Trophoblast cell (in vitro differentiated cells and primary cell): ENCODE data around the gene LGALS7.

Experiments
- DNase-seq, 2 donors: peaks; one replicate each; pipeline ENCODE4 v3.0.0-alpha.2; 2016
- H2AFZ ChIP-seq: 2 replicates; pipeline ENCODE4 v1.6.1; 2013; ENCODE audit warnings: low read length, moderate library complexity, mild to moderate bottlenecking; ENCODE audit not compliant: insufficient read depth, poor library complexity
- H2AK5ac ChIP-seq: 2 replicates; pipeline ENCODE4 v1.6.1; 2013; ENCODE audit warnings: mild to moderate bottlenecking, low read length
- H2BK120ac ChIP-seq: 2 replicates; pipeline ENCODE4 v1.6.1; 2013; ENCODE audit warnings: low read length, mild to moderate bottlenecking, moderate library complexity; ENCODE audit not compliant: insufficient read depth, poor library complexity
- H2BK12ac ChIP-seq: 2 replicates; pipeline ENCODE4 v1.6.1; 2013; ENCODE audit warnings: mild to moderate bottlenecking, low read length, moderate library complexity
- H2BK5ac ChIP-seq: 2 replicates; pipeline ENCODE4 v1.6.1; 2013; ENCODE audit warnings: low read length, low read depth, moderate library complexity, mild to moderate bottlenecking; ENCODE audit not compliant: poor library complexity
- H3K14ac ChIP-seq: 2 replicates; pipeline ENCODE4 v1.6.1; 2013; ENCODE audit warnings: mild to moderate bottlenecking, low read length
- H3K18ac ChIP-seq: 2 replicates; pipeline ENCODE4 v1.6.1; 2013; ENCODE audit warnings: mild to moderate bottlenecking, low read length
- H3K23ac ChIP-seq: 2 replicates; pipeline ENCODE4 v1.6.1; 2013; ENCODE audit warnings: low read length
- H3K27ac ChIP-seq: 2 replicates; pipeline ENCODE4 v1.5.1; 2013; ENCODE audit warnings: low read depth, mild to moderate bottlenecking, inconsistent platforms, low read length, moderate library complexity
- H3K27me3 ChIP-seq: 2 replicates; pipeline ENCODE4 v1.6.1; 2013; ENCODE audit warnings: inconsistent platforms, mild to moderate bottlenecking, low read length, moderate library complexity; ENCODE audit not compliant: insufficient read depth
- H3K36me3 ChIP-seq, 2 experiments: 1 replicate in 1 of 2; 2 replicates in 1 of 2; pipeline ENCODE4 v1.6.1; 2013; ENCODE audit warnings: low read length in 2 of 2, mild to moderate bottlenecking in 2 of 2, moderate library complexity in 1 of 2; ENCODE audit not compliant: insufficient read depth in 2 of 2, control insufficient read depth in 1 of 2
- H3K4ac ChIP-seq: 2 replicates; pipeline ENCODE4 v1.6.1; 2013; ENCODE audit warnings: low read depth, mild to moderate bottlenecking, low read length, moderate library complexity
- H3K4me1 ChIP-seq, 2 experiments: 1 replicate in 1 of 2; 2 replicates in 1 of 2; pipeline ENCODE4 v1.6.1; 2013; ENCODE audit warnings: low read length in 2 of 2, mild to moderate bottlenecking in 2 of 2, moderate library complexity in 1 of 2; ENCODE audit not compliant: insufficient read depth in 2 of 2, control insufficient read depth in 1 of 2
- H3K4me2 ChIP-seq: 2 replicates; pipeline ENCODE4 v1.6.1; 2013; ENCODE audit warnings: inconsistent platforms, mild to moderate bottlenecking, low read length, moderate library complexity
- H3K4me3 ChIP-seq: 2 replicates; pipeline ENCODE4 v1.5.1; 2013; ENCODE audit warnings: mild to moderate bottlenecking, low read depth, low read length, inconsistent platforms
- H3K79me1 ChIP-seq: one replicate; pipeline ENCODE4 v1.6.1; 2013; ENCODE audit warnings: low read length
- H3K79me2 ChIP-seq: 2 replicates; pipeline ENCODE4 v1.6.1; 2013; ENCODE audit warnings: low read length, mild to moderate bottlenecking; ENCODE audit not compliant: control insufficient read depth, insufficient read depth, poor library complexity
- H3K9ac ChIP-seq: 2 replicates; pipeline ENCODE4 v1.6.1; 2013; ENCODE audit warnings: mild to moderate bottlenecking, low read length
- H3K9me3 ChIP-seq: 2 replicates; pipeline ENCODE4 v1.6.1; 2013; ENCODE audit warnings: low read depth, mild to moderate bottlenecking, control low read depth, inconsistent platforms, low read length; ENCODE audit not compliant: insufficient read depth
- H4K12ac ChIP-seq: 2 replicates; pipeline ENCODE4 v1.6.1; 2013; ENCODE audit warnings: low read depth, mild to moderate bottlenecking, low read length, moderate library complexity
- H4K8ac ChIP-seq: 2 replicates; pipeline ENCODE4 v1.6.1; 2013; ENCODE audit warnings: low read depth, mild to moderate bottlenecking, low read length, moderate library complexity
- H4K91ac ChIP-seq: one replicate; pipeline ENCODE4 v1.6.1; 2013; ENCODE audit warnings: low read depth, mild to moderate bottlenecking, low read length, moderate library complexity
- WGBS: extraction: QIAGEN DNeasy Blood & Tissue Kit; methylation state at CpG from one replicate; pipeline ENCODE4 v1.1.7; 2013; ENCODE audit warnings: missing lambda C conversion rate; ENCODE audit not compliant: insufficient read length, insufficient coverage; ENCODE audit errors: extremely low coverage; 5-methylcytosine and 5-hydroxymethylcytosine counted together

Gene LGALS7

DNA sequence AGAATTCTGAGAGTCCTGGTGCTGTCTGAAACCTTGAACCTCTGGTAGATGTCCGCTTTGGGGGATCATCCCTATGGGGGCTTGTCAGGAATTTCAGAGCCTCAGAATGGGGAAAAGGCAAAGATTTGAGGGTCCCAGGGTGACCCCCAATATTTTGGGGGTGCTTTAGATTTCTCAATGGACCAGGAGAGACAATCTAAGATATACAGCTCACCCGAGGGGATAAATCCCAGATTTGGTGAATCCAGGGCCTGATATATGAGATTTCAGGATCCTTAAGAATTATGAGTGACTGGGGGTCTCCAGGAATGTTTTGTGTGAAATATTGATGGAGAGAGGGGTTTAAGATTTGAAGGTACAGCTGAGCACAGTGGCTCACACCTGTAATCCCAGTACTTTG, 32.4 kb downstream of the LGALS7 start:
- Histone ChIP-seq H4K12ac (no peak overlapping the region), H3K4me3 (no peak overlapping the region), H2AFZ (no peak overlapping the region), H2BK12ac (no peak overlapping the region), H2BK5ac (no peak overlapping the region), H3K9ac (no peak overlapping the region), H3K36me3 (no peaks in the 10 kb centered on the region), H3K14ac (no peak overlapping the region), H3K9me3 (peaks cover 9% of the 10 kb centered on the region), H3K23ac (no peak overlapping the region), H3K79me1 (peaks cover 6% of the 10 kb centered on the region), H2AK5ac (no peak overlapping the region), H3K4me2 (no peak overlapping the region), H3K4ac (no peak overlapping the region), H3K79me2 (no peaks in the 10 kb centered on the region), H4K8ac (no peak overlapping the region), H3K4me1 (peaks cover 4% of the 10 kb centered on the region in 2 experiments), H2BK120ac (no peak overlapping the region), H3K27ac (no peak overlapping the region), H4K91ac (no peak overlapping the region), H3K18ac (no peak overlapping the region), H3K27me3 (no peaks in the 10 kb centered on the region)
- no peak for DNase-seq
- no CpG with 5 or more reads among the region's 2 CpGs for WGBS

DNA sequence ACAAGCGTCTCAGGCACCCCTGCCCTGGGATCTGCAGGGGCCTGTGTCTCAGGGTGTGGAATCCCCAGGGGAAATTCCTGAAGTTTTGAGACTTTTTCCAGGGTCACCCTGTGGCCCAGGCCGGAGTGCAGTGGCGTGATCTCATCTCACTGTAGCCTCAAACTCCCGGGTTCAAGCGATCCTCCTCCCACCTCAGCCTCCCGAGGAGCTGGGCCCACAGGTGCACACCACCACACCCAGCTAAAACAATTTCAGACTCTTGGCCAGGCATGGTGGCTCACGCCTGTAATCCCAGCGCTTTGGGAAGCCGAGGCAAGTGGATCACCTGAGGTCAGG, 33.1 kb downstream of the LGALS7 start:
- Histone ChIP-seq H3K23ac (no peak overlapping the region), H3K9ac (no peak overlapping the region), H3K79me2 (no peaks in the 10 kb centered on the region), H3K4me1 (peaks cover 6% of the 10 kb centered on the region in 2 experiments), H3K36me3 (no peaks in the 10 kb centered on the region), H2BK12ac (no peak overlapping the region), H3K4me2 (no peak overlapping the region), H3K4me3 (no peak overlapping the region), H3K14ac (no peak overlapping the region), H4K91ac (no peak overlapping the region), H2AFZ (no peak overlapping the region), H3K79me1 (peaks cover 7% of the 10 kb centered on the region), H3K9me3 (peaks cover 9% of the 10 kb centered on the region), H3K18ac (no peak overlapping the region), H3K4ac (no peak overlapping the region), H3K27me3 (no peaks in the 10 kb centered on the region), H2AK5ac (no peak overlapping the region), H2BK5ac (no peak overlapping the region), H2BK120ac (no peak overlapping the region), H3K27ac (no peak overlapping the region), H4K8ac (no peak overlapping the region), H4K12ac (no peak overlapping the region)
- no CpG with 5 or more reads among the region's 9 CpGs for WGBS
- no peak for DNase-seq

DNA sequence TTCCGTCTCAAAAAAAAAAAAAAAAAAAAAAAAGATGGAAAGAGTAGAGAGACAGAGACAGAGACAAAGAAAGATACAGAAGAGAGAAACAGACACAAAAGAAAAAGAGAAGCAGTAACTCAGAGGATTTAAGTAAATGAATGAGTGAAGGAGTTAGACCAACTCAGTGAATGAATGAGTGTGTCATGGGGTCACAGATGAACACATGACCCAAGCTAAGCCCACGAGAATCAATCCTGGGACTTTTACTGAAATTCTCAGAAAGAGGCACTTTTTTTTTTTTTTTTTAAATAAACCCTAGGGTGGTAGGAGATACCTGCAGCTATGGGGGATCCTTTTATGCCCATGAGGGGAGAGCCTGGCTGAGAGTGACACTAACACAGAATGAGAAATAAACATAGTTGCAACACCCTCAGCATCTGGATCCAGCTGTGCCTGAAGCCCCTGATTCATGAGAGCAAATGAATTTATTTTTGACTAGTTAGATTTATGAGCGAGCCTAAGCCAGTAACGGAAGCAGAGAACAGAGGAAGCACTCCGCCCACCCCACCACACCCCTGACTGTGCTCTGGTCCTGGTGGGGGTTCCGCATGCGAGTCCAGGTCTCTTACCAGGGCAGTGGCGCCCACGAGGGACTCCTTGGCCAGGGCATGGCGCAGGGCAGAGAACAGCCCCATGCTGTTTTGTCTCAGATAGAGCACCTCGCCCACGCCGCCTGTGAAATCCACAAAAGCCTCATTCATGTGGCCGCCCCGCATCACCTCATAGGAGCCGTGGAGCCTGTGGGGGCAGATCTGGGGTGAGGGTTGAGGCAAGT, 33.7 kb downstream of the LGALS7 start:
- no peak overlapping the region for H3K4ac ChIP-seq
- no peak overlapping the region for H2AK5ac ChIP-seq
- no CpG with 5 or more reads among the region's 16 CpGs for WGBS
- no peaks in the 10 kb centered on the region for H3K79me2 ChIP-seq
- no peaks in the 10 kb centered on the region for H3K27me3 ChIP-seq
- H3K18ac ChIP-seq, result no peak overlapping the region
- H3K36me3 ChIP-seq, result no peaks in the 10 kb centered on the region
- peaks cover 10% of the 10 kb centered on the region for H3K79me1 ChIP-seq
- no peak overlapping the region for H3K27ac ChIP-seq
- H4K12ac ChIP-seq, result no peak overlapping the region
- H2BK12ac ChIP-seq, result no peak overlapping the region
- peaks cover 9% of the 10 kb centered on the region for H3K9me3 ChIP-seq
- H2BK120ac ChIP-seq, result no peak overlapping the region
- peaks cover 10 to 12% of the 10 kb centered on the region in 2 experiments for H3K4me1 ChIP-seq
- H3K23ac ChIP-seq, result no peak overlapping the region
- DNase-seq, result no peak
- no peak overlapping the region for H3K4me3 ChIP-seq
- no peak overlapping the region for H2BK5ac ChIP-seq
- no peak overlapping the region for H3K14ac ChIP-seq
- no peak overlapping the region for H3K9ac ChIP-seq
- no peak overlapping the region for H3K4me2 ChIP-seq
- H2AFZ ChIP-seq, result no peak overlapping the region
- no peak overlapping the region for H4K91ac ChIP-seq
- H4K8ac ChIP-seq, result no peak overlapping the region

DNA sequence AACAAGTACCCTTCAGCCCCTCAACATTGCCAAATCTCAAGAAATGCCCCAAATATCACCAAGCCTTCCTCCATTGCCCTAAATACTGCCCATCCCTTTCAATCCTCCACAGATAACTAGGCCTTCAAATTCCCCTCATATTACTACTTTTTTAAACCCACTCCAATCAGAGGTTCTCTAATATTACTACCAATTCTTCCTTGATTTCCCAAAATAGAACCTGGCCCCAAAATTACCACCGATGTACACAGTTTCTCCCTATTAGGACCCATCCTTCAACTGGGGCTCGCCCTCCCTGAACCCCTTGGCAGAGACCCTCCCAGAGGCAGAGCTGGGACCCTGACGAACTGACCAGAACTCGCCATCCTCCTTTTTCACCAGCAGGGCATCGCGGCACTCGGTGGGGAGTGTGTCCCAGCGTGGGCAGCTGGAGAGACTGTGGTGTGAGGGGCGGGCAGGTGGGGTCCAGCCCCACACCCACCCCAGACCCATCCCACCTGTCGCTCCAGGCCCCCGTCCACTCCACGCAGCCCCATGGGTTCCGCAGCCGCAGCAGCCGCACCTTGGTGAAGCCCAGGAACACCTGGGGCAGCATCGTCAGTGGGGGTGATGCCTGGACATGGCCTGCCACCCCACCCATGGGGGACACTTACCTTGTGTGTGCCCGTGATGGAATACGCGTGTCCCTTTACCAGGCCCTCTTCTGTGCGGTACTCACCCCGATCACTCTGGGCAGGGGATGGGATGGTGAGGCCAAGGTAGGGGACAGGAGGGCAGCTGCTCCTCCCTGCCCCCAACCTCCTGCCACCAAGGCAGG, 35.2 kb downstream of the LGALS7 start:
- Histone ChIP-seq H4K8ac (no peak overlapping the region), H4K12ac (no peak overlapping the region), H3K9ac (no peak overlapping the region), H4K91ac (no peak overlapping the region), H2AK5ac (no peak overlapping the region), H3K27me3 (no peaks in the 10 kb centered on the region), H3K36me3 (peaks cover 0 to 3% of the 10 kb centered on the region in 2 experiments), H3K27ac (no peak overlapping the region), H3K14ac (no peak overlapping the region), H3K79me1 (peaks cover 10% of the 10 kb centered on the region), H2BK120ac (no peak overlapping the region), H3K4me3 (peak overlapping the region; percentile 50), H2BK12ac (no peak overlapping the region), H3K18ac (no peak overlapping the region), H3K23ac (no peak overlapping the region), H2BK5ac (no peak overlapping the region), H2AFZ (no peak overlapping the region), H3K4ac (no peak overlapping the region), H3K9me3 (peaks cover 9% of the 10 kb centered on the region), H3K4me1 (peaks cover 12 to 14% of the 10 kb centered on the region in 2 experiments), H3K79me2 (no peaks in the 10 kb centered on the region), H3K4me2 (no peak overlapping the region)
- WGBS, result no CpG with 5 or more reads among the region's 21 CpGs
- no peak for DNase-seq
